Activated CD8-positive, alpha-beta memory T cell treated with anti-CD3 and anti-CD28 coated beads for 1 hour (primary cell): Measurements from ENCODE around the gene CA10.

Source experiments
- DNase-seq, 2 donors: peaks; one replicate each; pipeline ENCODE4 v3.0.0-alpha.2; 2020; ENCODE audit warnings: low read depth in 1 of 2; ENCODE audit errors: extremely low read depth in 1 of 2

The CA10 gene

DNA sequence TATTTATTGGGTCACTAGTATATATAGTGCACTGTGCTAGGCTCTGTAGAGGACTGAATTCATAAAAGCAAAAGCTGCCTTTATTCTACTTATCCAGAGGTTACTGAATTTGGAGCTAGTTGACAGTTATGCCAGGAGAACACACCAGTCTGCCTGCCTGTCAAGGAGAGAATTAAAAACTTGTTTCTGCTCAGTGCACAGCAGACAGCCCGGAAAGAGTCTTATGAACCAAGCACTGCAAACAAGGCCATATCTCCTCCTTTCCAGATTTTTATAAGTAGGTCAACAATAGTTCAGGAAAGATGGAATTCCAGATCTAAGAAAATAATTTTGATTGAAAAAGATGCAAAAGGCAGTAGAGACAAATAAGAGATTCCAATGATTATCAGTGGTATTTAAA is 267.8 kb downstream of the CA10 start:
- DNase-seq, result no peak

DNA sequence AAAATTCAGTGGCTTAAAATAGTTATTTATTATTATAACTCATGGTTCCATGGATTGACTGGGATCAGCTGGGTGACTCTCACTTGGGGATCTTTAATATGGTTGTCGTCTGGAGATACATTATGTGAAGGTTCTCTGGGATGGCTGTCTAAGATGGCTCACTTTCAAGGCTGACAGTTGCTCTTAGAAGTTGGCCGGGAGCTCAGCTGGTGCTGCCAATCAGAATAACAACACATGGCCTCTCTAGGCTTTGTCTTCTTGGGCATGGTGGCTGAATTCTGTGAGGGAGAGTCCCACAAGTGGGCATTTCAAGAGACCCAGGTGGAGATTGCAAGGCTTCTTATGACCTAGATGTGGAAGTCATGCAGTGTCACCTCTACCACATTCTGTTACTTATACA is 269.7 kb downstream of the CA10 start:
- no peak for DNase-seq

DNA sequence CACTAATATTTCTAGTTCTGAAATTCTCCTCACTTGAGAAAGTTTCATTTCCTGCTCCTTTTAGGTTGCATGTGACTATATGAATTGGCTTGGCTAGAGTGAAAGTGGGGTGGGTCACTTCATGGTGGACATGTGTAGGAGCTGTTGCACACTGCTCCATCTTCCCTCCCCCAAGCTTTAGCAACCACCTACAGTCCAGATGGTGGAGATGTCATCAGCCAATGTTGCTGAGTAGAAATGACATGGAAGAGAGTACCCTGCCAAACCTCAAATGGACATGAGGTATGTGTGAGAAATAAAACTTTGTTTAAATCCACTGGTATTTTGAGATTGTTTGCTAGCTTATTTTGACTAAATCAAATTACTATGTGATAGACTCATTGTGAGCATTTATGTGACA is 281.5 kb downstream of the CA10 start:
- no peak for DNase-seq

GRCh38 chr17:51873302-51873701 is 285.2 kb downstream of the CA10 start:
- DNase-seq, result no peak

DNA sequence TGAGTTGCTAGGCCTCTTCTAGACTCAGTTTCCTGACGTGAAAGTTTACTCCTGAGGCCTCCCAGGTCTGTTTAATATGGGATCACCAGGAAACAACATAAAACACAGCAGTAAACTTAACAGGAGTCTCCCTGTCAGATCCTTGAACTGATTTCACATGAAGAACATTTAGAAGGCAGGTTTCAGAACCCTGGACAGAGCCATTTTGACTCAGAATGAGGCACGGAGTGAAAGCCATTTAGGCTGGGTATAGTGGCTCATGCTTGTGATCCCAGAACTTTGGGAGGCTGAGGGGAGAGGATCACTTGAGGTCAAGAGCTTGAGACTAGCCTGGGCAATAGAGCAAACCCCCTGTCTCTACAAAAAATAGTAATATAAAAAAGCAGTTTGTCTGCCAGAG is 289.1 kb downstream of the CA10 start:
- DNase-seq, result no peak

DNA sequence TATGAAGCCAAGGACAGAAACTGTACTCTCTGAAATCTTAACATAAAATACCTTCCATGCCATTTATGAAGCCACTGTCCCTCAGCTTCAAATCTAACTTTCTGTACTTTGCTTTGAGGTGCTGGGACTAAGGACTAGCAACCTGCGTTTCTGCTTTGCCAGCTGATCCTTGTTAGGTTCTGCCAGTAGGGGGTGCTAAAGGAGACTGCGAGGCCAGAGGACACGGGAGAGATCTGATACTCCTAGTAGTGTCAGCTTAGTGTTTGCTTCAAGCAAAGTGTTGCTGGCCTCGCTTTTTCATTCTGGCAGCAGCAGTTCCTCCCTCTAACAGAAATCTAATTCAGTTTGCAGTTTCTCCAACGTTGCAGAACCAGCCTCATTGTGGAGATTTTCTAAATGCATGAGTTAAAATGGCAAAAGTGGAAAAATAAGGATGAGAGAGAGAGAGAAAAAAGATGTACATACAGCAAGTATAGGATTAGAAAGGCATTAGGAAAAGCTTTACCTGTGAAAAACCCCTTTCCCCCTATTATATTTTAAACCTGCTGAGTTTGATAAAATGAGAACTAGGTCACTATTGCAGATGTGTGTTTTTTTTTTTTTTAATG is 297.5 kb downstream of the CA10 start:
- DNase-seq, result no peak

GRCh38 chr17:51857052-51857597 is 301.4 kb downstream of the CA10 start:
- no peak for DNase-seq

GRCh38 chr17:51855806-51856205 is 302.7 kb downstream of the CA10 start:
- no peak for DNase-seq

- no peak for DNase-seq
These were observed 304.7 kb downstream of the CA10 start for GRCh38 chr17:51853857-51854256.

GRCh38 chr17:51852603-51853002 is 305.9 kb downstream of the CA10 start:
- no peak for DNase-seq

GRCh38 chr17:51850201-51850600 is 308.3 kb downstream of the CA10 start:
- no peak for DNase-seq

- DNase-seq, result no peak
These were observed 310.1 kb downstream of the CA10 start for GRCh38 chr17:51848451-51848850.

- DNase-seq, result no peak
These were observed 311.9 kb downstream of the CA10 start for GRCh38 chr17:51846566-51846965.

GRCh38 chr17:51845776-51846175 is 312.7 kb downstream of the CA10 start:
- no peak for DNase-seq

DNA sequence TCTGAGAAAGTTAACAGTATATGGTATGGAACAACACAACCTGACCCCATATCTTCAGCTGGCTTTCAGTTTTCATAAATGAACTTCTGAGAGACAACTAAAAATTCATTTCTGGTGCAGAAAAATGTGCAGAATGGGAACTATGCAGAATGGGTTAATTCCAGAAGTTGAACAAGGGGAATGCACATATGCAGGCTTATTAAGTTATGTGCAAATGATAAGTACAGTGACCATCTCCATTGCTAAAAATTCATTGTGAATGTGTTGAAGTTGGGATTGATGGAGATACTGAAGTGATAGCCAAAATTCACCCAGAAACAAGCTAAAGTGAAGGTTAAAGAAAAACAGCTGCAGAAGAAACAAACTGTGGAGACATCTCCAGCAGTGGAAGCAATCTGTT is 315.8 kb downstream of the CA10 start:
- no peak for DNase-seq

DNA sequence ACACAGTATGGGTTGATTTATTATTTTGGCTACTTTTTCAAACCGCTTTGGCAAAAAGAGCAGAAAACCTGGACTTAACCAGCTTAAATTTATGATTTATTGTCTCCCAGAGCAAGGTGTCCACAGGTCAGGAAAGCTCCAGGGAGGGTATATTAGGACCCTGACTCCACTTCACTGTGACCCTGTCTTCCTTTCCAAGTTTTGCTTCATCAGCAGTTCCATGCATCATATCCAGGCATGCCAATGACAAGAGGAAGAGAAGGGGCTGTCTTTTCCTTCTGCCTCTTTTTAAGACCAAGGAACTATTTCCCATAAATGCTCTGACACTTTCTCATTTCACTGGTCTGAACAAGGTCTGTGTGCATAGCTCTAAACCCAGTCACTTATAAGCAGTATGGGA is 316.8 kb downstream of the CA10 start:
- no peak for DNase-seq

GRCh38 chr17:51840688-51841087 is 317.8 kb downstream of the CA10 start:
- DNase-seq, result no peak

GRCh38 chr17:51833620-51834019 is 324.9 kb downstream of the CA10 start:
- no peak for DNase-seq

GRCh38 chr17:51833045-51833444 is 325.5 kb downstream of the CA10 start:
- DNase-seq, result no peak

DNA sequence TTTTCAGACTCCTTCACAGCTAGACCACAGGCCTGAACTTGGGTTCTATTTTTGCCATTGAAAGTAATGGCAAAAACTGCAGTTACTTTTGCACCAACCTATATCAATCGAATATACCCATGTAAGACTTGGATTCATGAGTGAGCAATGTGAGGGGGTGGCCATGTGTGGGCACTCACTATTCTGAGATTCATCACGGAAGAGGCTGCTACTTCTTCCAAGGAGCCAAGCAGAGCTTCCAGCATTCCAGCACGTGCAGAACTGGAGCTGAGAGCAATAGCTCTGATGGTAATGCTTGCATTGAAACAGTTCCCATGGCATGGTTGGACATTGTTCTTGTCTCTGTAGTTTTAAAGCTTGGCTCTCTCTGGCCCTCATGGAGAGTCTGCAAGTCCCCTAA is 327.6 kb downstream of the CA10 start:
- DNase-seq, result no peak

DNA sequence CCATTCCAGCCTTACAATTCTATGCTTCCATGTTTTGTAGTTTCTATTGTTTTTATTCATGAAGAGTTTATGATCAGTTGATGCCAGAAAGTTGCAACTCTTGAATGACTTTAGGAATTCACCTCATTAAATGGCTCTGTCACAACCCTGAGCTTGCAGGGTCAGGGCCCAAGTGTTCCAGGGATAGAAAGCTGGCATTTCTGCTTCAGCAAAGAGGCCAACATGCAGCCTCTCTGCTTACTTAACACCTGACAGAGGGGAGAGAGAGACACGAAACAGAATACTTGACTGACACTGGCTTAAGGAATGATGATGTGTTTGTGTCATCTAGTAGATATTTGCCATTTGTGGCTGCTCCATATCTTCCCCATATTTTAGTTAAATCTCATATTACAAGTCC is 328.1 kb downstream of the CA10 start:
- DNase-seq, result no peak

GRCh38 chr17:51828901-51829300 is 329.6 kb downstream of the CA10 start:
- no peak for DNase-seq

GRCh38 chr17:51827140-51827539 is 331.4 kb downstream of the CA10 start:
- DNase-seq, result no peak
